Hematopoietic multipotent progenitor cell treated with erythropoietin and hydrocortisone succinate and interleukin-3 and kit ligand, for 17 days (in vitro differentiated cells): ENCODE measurements around the gene USP6.
"Not testable (repeated sequence)": the region's sequence is repeated elsewhere in the genome, so short reads cannot be mapped to it uniquely, and the experiment has no call there.

ENCODE experiments used
- DNase-seq: peaks from one replicate; pipeline ENCODE4 v3.0.0-alpha.2; 2015; ENCODE audit warnings: low spot score

USP6 gene

GRCh38 chr17:5122056-5122455 is 6.2 kb downstream of the USP6 start:
- DNase-seq, result not testable (repeated sequence)

GRCh38 chr17:5122586-5123342 is 6.9 kb downstream of the USP6 start:
- no peak for DNase-seq

DNA sequence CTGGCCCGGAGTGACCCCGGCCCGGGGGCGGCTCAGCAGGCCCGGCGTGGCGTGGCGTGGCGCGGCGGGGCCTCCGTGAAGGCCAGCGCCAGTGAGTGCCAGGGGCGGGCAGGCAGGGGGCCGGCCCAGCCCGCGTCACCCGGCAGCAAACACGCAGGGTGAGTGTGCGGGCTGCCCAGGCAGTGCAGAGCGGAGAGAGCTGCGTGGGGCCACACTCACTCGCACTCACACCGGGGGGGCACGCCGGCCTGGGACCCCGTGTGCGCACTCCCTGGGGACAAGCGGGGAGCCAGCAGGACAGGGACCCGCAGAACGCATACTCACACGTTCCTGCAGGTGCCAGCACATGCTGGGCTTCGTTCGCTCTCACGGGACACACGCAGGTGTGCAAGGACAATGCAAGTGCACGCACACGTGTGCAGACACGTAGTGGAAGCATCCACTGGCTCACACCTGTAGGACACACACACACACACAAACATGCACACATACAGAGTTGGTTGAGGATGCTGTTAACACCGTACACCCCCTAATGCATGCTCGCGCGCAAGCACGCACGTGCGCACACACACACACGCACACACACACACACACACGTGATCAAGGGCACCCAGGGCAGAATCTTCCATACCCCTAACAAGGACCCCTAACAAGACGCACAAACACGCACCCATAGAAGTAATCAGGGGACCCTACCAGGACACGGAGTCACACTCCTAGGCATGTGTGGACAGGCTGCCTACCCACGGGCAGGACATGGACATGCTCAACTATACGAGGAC is 7.7 kb downstream of the USP6 start:
- no peak for DNase-seq

GRCh38 chr17:5124125-5124760 is 8.4 kb downstream of the USP6 start:
- not testable (repeated sequence) for DNase-seq

- DNase-seq, result not testable (repeated sequence)
These were observed 9.1 kb downstream of the USP6 start for GRCh38 chr17:5124896-5125295.

- no peak for DNase-seq
These were observed 11.1 kb downstream of the USP6 start for GRCh38 chr17:5126719-5127488.

DNA sequence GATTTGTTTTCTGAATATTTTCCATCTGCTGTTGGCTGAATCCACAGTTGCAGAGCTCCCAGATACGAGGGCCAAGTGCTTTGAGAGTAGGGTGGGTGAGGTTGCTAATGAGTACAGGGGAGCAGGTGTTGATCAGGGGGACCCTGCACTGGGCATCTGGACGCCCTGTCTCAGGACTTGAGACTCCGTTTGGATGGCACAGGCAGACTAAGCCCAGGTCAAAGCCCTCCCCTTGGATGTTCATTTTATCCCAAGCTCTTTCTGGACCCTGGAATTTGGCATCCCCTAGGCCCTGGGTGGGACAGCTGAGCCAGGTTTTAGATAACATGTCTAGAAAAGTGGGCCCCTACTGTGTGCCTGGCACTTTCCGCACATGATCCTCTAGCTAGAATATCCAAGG is 12.1 kb downstream of the USP6 start:
- DNase-seq, result no peak

- DNase-seq, result not testable (repeated sequence)
These were observed 12.6 kb downstream of the USP6 start for GRCh38 chr17:5128387-5128786.

DNA sequence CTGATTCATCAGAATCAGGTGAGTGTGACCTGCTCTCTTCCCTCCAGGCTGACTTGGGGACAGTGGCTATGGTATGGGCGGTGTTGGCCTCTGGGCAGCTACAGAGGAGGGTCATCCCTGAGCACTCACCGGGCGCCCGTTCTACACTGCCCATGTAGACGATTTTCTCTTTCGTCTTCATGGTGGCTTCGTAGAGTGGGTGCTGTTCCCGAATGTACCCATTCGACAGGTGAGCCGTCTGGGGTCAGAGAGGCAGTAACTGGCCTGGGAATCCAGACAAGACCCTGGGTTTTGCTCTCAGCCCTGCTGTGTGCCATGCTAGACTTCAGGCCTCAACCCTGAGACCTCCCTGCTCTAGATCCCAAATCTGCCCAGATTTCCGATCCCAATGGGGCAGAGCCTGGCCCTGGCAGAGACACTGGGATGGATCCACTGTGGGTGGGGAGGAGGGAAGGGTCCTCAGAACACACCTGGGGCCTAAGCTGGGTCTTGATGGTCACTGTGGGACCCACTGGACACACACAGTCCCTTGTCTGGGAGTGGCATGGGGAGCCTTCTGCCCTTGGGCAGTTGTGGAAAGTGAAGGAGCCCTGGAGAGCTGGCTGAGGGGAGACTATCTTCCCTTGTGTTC is 13.2 kb downstream of the USP6 start:
- no peak for DNase-seq

DNA sequence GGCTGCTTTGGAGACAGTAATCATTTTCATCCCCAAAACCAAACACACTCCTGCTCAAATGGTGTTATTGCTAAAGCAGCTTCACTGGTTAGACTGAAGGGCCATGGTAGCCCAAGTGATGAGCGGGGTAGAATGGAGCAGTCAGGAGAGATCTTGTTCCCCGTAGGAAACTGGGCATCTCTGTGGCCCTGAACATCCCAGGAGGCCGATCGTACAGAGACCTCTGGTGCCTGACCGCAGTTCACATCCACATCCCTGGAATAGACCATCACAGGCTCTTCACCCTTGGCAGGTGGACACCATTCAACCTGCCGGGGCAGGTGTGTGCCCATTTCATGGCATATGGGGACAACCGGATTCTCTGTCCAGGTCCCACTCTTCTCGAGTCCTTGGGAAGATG is 13.9 kb downstream of the USP6 start:
- DNase-seq, result not testable (repeated sequence)

GRCh38 chr17:5130261-5130660 is 14.4 kb downstream of the USP6 start:
- not testable (repeated sequence) for DNase-seq

DNA sequence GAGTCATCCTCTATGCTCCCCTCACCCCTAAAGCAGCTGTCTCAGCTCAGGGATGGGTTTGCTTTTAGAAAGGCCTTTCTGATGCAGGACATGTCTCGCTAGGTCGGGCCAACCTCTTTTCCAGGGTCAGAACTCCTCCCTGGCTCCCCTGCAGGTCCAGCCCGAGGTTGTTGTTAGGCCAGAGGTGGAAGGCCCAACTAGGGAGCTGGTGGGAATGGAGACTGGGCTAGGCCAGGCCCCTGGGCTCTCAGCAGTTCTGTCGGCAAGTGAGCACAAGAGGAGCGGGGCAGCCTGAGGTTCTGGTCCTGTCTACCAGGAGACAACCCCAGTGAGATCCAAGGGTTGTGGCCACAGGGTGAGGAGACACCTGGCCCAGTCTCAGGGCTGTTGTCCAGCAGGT is 14.9 kb downstream of the USP6 start:
- not testable (repeated sequence) for DNase-seq

- no peak for DNase-seq
These were observed 15.4 kb downstream of the USP6 start for GRCh38 chr17:5131146-5131715.

DNA sequence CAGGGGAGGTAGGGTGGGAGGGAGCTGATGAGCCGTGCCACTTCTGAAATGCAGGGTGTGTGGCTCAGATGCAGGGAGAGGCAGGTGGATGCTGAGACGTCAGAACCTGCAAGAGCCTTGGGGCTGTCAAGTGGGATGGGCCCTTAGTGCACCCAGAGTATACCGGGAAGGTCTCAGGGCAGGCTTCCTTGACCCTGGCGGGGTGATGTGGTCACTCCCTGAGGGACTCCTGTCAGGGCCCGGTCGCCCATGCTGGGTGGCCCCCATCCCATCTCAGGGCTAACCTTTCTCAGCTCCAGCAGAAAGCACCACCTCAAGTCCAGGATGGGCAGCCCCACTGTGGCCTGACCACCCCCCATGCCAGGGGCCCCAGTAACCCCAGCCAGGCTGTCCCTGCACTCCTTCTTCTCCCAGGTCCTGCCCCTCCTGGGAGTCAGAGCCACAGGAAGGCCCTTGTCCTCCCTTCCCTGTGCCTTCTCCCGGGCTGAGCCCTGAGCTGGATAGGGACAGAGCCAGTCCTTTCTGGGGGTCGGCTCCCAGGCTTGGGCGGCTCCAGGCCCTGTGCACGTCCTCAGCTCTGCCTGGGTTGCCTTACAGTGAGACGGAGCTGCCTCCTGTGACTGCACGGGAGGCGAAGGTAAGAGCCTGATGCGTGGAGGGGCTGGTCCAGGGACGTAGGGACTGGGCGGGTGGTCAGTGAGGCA is 16.1 kb downstream of the USP6 start:
- DNase-seq, result not testable (repeated sequence)

DNA sequence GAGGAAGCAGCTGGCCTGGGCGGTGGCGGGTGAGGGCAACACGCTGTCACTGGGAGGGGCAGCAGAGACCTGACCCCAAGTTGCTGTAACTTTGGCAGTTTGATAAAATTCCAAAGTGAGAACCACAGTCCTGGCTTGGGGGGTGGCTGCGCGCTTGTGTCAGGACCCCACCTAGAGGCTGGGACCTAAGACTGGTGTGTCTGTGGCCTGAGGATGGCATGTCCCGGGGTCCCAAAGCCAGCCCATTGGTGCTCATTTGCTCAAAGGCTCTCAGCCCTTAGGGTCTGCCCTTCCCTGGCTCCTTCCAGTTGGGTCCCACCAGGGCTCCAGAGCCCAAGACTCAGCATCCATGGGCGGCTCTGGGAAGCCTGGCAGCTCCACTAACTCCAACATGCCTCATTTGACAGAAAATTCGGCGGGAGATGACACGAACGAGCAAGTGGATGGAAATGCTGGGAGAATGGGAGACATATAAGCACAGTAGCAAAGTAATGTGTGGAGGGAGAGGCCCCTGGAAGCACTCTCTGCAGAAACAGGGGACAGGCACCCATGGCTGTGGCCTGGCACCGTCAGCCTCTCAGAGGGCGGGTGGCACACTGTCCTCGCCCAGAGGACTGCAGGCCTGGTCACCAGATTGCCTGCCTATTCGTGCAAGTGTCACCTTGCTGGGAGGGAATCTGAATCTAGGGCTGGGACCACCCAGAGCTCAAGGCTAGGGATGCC is 16.8 kb downstream of the USP6 start:
- DNase-seq, result not testable (repeated sequence)

- no peak for DNase-seq
These were observed 17.5 kb downstream of the USP6 start for GRCh38 chr17:5133311-5133710.

DNA sequence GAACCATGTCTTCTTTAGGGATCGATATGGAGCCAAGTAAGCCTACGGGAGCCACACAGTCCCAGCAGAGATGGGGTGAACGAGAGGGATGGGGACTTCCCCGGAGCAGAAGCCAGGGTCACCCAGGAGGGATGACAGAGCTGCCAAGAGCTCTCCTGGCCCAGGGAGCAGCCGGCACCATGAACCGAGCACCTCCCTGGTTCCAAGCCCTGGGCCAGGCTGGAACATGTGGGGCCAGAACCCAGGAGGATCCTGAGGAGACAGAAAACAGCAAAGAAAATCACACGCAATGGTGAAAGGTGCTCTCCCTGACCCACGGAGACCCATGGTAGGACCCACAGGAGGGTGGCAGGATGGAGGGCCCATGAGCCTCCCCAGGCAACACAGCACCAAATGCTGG is 18.1 kb downstream of the USP6 start:
- DNase-seq, result not testable (repeated sequence)

DNA sequence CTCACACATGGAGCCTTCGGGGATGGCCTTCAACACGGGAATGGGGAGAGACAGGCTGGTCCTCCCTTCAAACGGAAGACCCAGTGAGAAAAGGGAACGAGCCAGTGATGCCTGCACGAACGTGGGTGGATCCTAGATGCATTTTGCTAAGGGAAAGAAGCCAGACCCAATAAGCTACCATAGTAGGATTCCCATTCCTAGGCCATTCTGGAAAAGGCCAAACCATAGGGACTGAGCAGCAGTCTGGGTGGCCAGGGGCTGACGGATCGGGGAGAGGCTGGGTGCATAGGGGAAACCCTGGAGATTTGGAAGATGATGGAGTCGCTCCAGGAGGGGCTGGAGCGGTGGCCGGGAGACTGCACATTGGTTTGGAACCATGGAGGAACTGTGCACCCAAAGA is 18.7 kb downstream of the USP6 start:
- not testable (repeated sequence) for DNase-seq

DNA sequence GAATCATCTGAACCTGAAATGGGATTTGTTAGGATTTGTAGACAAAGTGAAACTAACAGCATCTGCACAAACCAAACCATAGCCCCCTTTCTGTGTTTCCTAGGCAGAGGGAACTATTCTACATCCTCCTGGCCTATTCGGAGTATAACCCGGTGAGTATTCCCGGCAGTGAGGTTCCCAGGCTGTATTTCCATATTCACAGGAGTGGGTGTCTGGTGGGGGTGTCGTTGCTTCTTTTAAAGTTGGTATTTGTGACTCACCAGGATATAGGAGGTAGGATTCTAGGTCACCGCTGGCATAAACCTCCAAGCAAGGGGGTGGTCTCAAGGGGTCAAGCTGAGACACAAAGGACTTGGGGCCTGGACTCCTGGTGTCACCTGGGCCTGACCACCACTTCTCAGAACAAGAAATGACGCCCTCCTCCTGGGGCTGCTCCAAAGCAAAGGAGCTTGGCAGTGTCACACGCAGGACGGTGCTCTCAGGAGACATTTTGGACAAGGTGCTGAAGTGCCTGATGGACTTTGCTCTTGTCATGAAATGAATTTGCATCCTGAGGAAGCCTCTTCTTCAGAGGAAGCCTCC is 19.4 kb downstream of the USP6 start:
- DNase-seq, result not testable (repeated sequence)
